B cell (primary cell): ENCODE measurements around the gene LGALS4. TPM values are rescaled to one million over a fixed set of nuclear protein-coding genes. Genes with fewer than 3 reads are reported as not detected.

ENCODE experiments used
- ATAC-seq: fragments of 200-7000 bp; cut with Tn5 transposase; one replicate; pipeline ENCODE4 v1.10.0; 2021; ENCODE audit warnings: low read depth, mild to moderate bottlenecking, moderate number of reproducible peaks, moderate library complexity
- CTCF ChIA-PET: fragments of 350-600 bp; sonication (Branson Sonifier 250); formaldehyde crosslinking; loops from one replicate; lab custom pipeline; 2021; ENCODE audit warnings: antibody characterized with exemption, inconsistent platforms; lab: Charles Lee
- POLR2A ChIA-PET: fragments of 350-600 bp; sonication (Branson Sonifier 250); formaldehyde crosslinking; loops from one replicate; lab custom pipeline; 2021; ENCODE audit warnings: antibody characterized with exemption; lab: Charles Lee
- DNase-seq: peaks from one replicate; pipeline ENCODE4 v3.0.0; 2013
- H2AFZ ChIP-seq: 2 replicates; pipeline ENCODE4 v1.6.1; 2012; ENCODE audit warnings: mild to moderate bottlenecking, low read depth, low read length; ENCODE audit not compliant: insufficient read depth, poor library complexity, severe bottlenecking
- H3K27ac ChIP-seq, 2 donors: 1 replicate in 1 of 2; 2 replicates in 1 of 2; pipeline ENCODE4 v1.5.1; 2012 to 2013; ENCODE audit warnings: low read length in 2 of 2, mild to moderate bottlenecking in 2 of 2, moderate library complexity in 1 of 2
- H3K27me3 ChIP-seq, 4 experiments: fragments of 200-600 bp in 1 of 4; sonication (generic) in 1 of 4; replicated peaks in 1 of 4; 1 replicate in 2 of 4; 2 replicates in 2 of 4; pipeline versions ENCODE4 v1.6.1 to v1.7.0; 2013 to 2016; ENCODE audit warnings: low read length in 3 of 4, mild to moderate bottlenecking in 2 of 4, mixed read lengths in 1 of 4, moderate library complexity in 1 of 4; ENCODE audit not compliant: insufficient read depth in 4 of 4, control insufficient read depth in 3 of 4; ENCODE audit errors: control extremely low read depth in 1 of 4
- H3K36me3 ChIP-seq, 2 experiments: replicated peaks in 1 of 2; 1 replicate in 1 of 2; 2 replicates in 1 of 2; pipeline versions ENCODE4 v1.6.1 to v1.7.1; 2013; ENCODE audit warnings: low read length in 1 of 2; ENCODE audit not compliant: insufficient read depth in 2 of 2, control insufficient read depth in 1 of 2; ENCODE audit errors: control extremely low read depth in 1 of 2, extremely low read depth in 1 of 2
- H3K4me1 ChIP-seq, 2 donors: fragments of 200-600 bp in 1 of 2; sonication (generic) in 1 of 2; 1 replicate in 1 of 2; 2 replicates in 1 of 2; pipeline versions ENCODE4 v1.5.1 to v1.6.1; 2013 to 2017; ENCODE audit warnings: low read length in 2 of 2; ENCODE audit not compliant: control insufficient read depth in 2 of 2, insufficient read depth in 2 of 2
- H3K4me2 ChIP-seq: replicated peaks from 2 replicates; pipeline ENCODE3; 2012; ENCODE audit warnings: mild to moderate bottlenecking, low read depth, low read length; ENCODE audit not compliant: poor library complexity, severe bottlenecking
- H3K4me3 ChIP-seq, 5 experiments: fragments of 200-600 bp in 1 of 5; sonication (generic) in 1 of 5; 1 replicate in 3 of 5; 2 replicates in 2 of 5; pipeline versions ENCODE4 v1.5.1 to v1.7.0; 2011 to 2016; ENCODE audit warnings: low read length in 4 of 5, mild to moderate bottlenecking in 4 of 5, low read depth in 2 of 5, control low read depth in 1 of 5, moderate library complexity in 1 of 5; ENCODE audit not compliant: insufficient read depth in 1 of 5; ENCODE audit errors: control extremely low read depth in 1 of 5, extremely low read depth in 1 of 5
- H3K79me2 ChIP-seq: fragments of 200-600 bp; sonication (generic); one replicate; pipeline ENCODE4 v1.6.0; 2016; ENCODE audit warnings: low read length; ENCODE audit not compliant: control insufficient read depth, insufficient read depth
- H3K9ac ChIP-seq: fragments of 200-600 bp; sonication (generic); 2 replicates; pipeline ENCODE4 v1.6.1; 2017; ENCODE audit warnings: mild to moderate bottlenecking, low read length, moderate library complexity
- H3K9me3 ChIP-seq, 3 donors: one replicate each; pipeline versions ENCODE4 v1.6.1 to v1.7.1; 2013; ENCODE audit warnings: low read length in 2 of 3; ENCODE audit not compliant: control insufficient read depth in 2 of 3, insufficient read depth in 1 of 3; ENCODE audit errors: control extremely low read depth in 1 of 3
- H4K20me1 ChIP-seq: 2 replicates; pipeline ENCODE4 v1.6.0; 2012; ENCODE audit warnings: mild to moderate bottlenecking, low read length; ENCODE audit not compliant: insufficient read depth, control insufficient read depth, poor library complexity, severe bottlenecking
- H3K27ac Mint-ChIP-seq: one replicate; pipeline ENCODE4 v1.8.0; 2021; ENCODE audit warnings: mixed read lengths
- H3K27me3 Mint-ChIP-seq: one replicate; pipeline ENCODE4 v1.8.0; 2021; ENCODE audit warnings: mixed read lengths
- H3K4me1 Mint-ChIP-seq: one replicate; pipeline ENCODE4 v1.8.0; 2021; ENCODE audit warnings: mixed read lengths
- H3K4me3 Mint-ChIP-seq: one replicate; pipeline ENCODE4 v1.8.0; 2021; ENCODE audit warnings: mixed read lengths
- H3K9me3 Mint-ChIP-seq: one replicate; pipeline ENCODE4 v1.8.0; 2022; ENCODE audit warnings: mixed read lengths; ENCODE audit not compliant: insufficient read depth
- CTCF ChIP-seq: fragments of 200-600 bp; IDR thresholded peaks from one replicate; pipeline ENCODE4 v1.8.0; 2022; ENCODE audit warnings: antibody characterized with exemption, mild to moderate bottlenecking
- EZH2 ChIP-seq: IDR thresholded peaks from 2 replicates; pipeline ENCODE4 v1.6.1; 2012; ENCODE audit warnings: borderline replicate concordance, low read depth, mild to moderate bottlenecking, moderate library complexity, low read length; ENCODE audit not compliant: insufficient read depth, poor library complexity, severe bottlenecking
- WGBS: methylation state at CpG from one replicate; pipeline ENCODE4 v1.1.5; 2013; ENCODE audit warnings: missing lambda C conversion rate; ENCODE audit not compliant: insufficient coverage; 5-methylcytosine and 5-hydroxymethylcytosine counted together
- intact Hi-C: fragments of 100-400 bp; cut with micrococcal nuclease; formaldehyde crosslinking; loops from one replicate; pipeline ENCODE4 v1.10.0; 2022
- polyA plus RNA-seq: library from polyadenylated mRNA; depleted of rRNA; stranded (reverse); fragments of >200 nt; gene quantifications from 2 replicates; pipeline ENCODE4 v1.2.3, GENCODE V29; 2012
- total RNA-seq, 2 donors: library from RNA; stranded (reverse); fragments of 120-200 nt in 1 of 2; gene quantifications; 1 replicate in 1 of 2; 2 replicates in 1 of 2; pipeline versions ENCODE4 v1.2.3 to v1.2.4, GENCODE V29; 2013 to 2022

The LGALS4 gene
- total and polyA plus RNA-seq, 2 donors (not counting 1 experiment from before 2014, with no cell fraction given) = 5.4 to 8.4 TPM

GRCh38 chr19:38838986-38839761, 26.4 kb upstream of the LGALS4 start:
- Histone ChIP-seq H2AFZ (no peak overlapping the region), H3K4me3 (no peak overlapping the region), H3K27me3 (no peaks in the 10 kb centered on the region), H3K4me2 (no peak overlapping the region), H3K9ac (no peak overlapping the region), H3K36me3 (peaks cover 13 to 82% of the 10 kb centered on the region in 2 experiments), H3K27ac (no peak overlapping the region), H4K20me1 (peaks cover 77% of the 10 kb centered on the region), H3K79me2 (peaks cover 48% of the 10 kb centered on the region), H3K9me3 (no peaks in the 10 kb centered on the region), H3K4me1 (peaks cover 32 to 33% of the 10 kb centered on the region in 2 donors)
- ChIA-PET CTCF (interaction anchor here (1.3 kb wide), 1 partner anchor 48 kb away, joined by 4 read pairs; no protein-coding TSS in a partner anchor), POLR2A (interaction anchor here (0.6 kb wide), 1 partner anchor 660 kb away, joined by 7 read pairs; the partner anchor contains the start of gene DLL3)
- 97% methylated on average over 9 of the region's 12 CpGs for WGBS
- no peak for DNase-seq
- Mint-ChIP-seq H3K27ac (peak overlapping the region; percentile 46), H3K4me3 (no peak overlapping the region), H3K9me3 (no peaks in the 10 kb centered on the region), H3K27me3 (no peaks in the 10 kb centered on the region), H3K4me1 (peaks cover 34% of the 10 kb centered on the region)
- no peak for ATAC-seq
- no peak for TF ChIP-seq EZH2
- TF ChIP-seq CTCF = no peak
- intact Hi-C loops = no loop called here
